Kidney epithelial cell (primary cell): ENCODE measurements around the gene CARD19. TPM values are rescaled to one million over a fixed set of nuclear protein-coding genes. Genes with fewer than 3 reads are reported as not detected.

Experiments
- DNase-seq: peaks from one replicate; pipeline ENCODE4 v3.0.0-alpha.2; 2010; ENCODE audit warnings: low read depth
- H3K27me3 ChIP-seq: 2 replicates; pipeline ENCODE4 v1.6.0; 2011; ENCODE audit warnings: low read length; ENCODE audit not compliant: control insufficient read depth, insufficient read depth
- H3K36me3 ChIP-seq: 2 replicates; pipeline ENCODE4 v1.5.1; 2011; ENCODE audit warnings: low read length; ENCODE audit not compliant: control insufficient read depth, insufficient read depth
- H3K4me3 ChIP-seq: 2 replicates; pipeline ENCODE4 v1.5.1; 2011; ENCODE audit warnings: low read depth, mild to moderate bottlenecking, control low read depth, low read length
- total RNA-seq: library from RNA; depleted of rRNA; stranded (reverse); fragments of >200 nt; gene quantifications from 2 replicates; pipeline ENCODE4 v1.2.3, GENCODE V29; 2015
- TF ChIP-seq, protein P1 (sequence below): IDR thresholded peaks from 2 replicates; pipeline ENCODE4 v1.5.1; 2011; ENCODE audit warnings: mild to moderate bottlenecking, moderate library complexity, low read length, control low read depth, inconsistent platforms; ENCODE audit not compliant: insufficient read depth, poor library complexity, severe bottlenecking

The CARD19 gene
- total RNA-seq, 1 donor from 2014 or later: 32.6 TPM

DNA sequence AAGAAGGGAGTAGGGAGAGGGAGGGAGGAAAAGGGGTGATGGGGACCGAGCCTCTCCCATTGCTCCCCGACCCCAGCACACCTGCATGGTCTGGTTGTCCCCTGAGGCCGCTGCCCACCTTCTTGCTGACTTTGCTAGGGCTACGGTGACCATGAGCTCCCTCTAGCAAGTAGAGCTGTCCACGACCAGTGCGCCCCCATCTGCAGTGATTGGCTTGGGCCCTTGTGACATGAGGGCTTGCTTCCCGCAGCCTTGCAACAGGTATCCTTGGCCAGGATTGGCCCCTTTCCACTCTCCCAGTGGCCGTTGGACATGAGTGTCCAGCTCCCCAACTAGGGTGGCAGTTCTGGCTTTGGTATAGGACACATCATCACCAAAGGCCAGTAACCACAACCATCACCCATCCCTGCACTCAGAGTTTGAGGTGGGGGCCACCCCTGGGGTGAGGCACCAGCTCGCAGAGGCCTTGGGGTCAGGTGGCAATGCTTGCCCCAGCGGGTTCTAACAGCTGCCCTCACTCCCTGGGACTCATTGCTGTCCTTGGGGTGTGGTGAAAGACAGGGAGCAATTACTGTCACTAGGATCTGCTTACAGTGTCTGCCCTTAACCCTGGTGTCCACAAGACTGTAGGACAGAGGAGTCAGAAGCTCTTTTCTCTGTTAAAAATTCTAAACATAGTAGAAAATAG, 55.2 kb downstream of the CARD19 start:
- Histone ChIP-seq H3K36me3 (no peaks in the 10 kb centered on the region), H3K4me3 (no peak overlapping the region), H3K27me3 (no peaks in the 10 kb centered on the region)
- DNase-seq: no peak
- TF ChIP-seq, protein P1, sequence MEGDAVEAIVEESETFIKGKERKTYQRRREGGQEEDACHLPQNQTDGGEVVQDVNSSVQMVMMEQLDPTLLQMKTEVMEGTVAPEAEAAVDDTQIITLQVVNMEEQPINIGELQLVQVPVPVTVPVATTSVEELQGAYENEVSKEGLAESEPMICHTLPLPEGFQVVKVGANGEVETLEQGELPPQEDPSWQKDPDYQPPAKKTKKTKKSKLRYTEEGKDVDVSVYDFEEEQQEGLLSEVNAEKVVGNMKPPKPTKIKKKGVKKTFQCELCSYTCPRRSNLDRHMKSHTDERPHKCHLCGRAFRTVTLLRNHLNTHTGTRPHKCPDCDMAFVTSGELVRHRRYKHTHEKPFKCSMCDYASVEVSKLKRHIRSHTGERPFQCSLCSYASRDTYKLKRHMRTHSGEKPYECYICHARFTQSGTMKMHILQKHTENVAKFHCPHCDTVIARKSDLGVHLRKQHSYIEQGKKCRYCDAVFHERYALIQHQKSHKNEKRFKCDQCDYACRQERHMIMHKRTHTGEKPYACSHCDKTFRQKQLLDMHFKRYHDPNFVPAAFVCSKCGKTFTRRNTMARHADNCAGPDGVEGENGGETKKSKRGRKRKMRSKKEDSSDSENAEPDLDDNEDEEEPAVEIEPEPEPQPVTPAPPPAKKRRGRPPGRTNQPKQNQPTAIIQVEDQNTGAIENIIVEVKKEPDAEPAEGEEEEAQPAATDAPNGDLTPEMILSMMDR: no peak

DNA sequence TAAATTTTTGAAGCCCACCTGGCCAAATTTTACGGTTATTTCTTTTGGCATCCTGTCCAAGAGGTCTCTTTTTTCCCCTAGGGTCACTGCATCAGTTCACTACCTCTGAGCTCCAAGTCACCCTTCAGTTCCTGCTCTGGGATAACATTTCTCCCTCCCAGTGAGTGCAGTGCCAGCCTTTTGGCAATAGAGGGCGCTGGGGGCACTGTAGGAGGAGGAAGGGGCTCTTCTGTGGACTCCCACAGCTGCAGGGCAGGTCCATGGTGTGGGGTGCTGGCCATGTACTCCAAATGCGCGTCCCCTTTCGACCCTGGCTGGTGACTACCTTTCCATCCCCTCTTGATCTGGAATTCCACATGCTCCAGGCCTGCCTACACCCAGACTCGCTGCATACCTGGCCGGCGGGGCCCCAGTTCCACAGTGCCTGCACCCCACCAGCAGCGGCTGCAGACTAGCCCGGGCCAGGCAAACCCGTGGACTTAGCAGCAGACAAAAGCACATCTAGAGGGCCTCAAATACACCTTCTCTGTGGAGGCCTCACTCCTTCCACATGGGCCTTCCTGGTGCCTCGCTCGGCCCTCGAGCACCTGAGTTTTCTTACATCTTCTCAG, 58.4 kb downstream of the CARD19 start:
- TF ChIP-seq, protein P1: peak; percentile 69
- no peaks in the 10 kb centered on the region for H3K27me3 ChIP-seq
- DNase-seq: no peak
- no peak overlapping the region for H3K4me3 ChIP-seq
- no peaks in the 10 kb centered on the region for H3K36me3 ChIP-seq

DNA sequence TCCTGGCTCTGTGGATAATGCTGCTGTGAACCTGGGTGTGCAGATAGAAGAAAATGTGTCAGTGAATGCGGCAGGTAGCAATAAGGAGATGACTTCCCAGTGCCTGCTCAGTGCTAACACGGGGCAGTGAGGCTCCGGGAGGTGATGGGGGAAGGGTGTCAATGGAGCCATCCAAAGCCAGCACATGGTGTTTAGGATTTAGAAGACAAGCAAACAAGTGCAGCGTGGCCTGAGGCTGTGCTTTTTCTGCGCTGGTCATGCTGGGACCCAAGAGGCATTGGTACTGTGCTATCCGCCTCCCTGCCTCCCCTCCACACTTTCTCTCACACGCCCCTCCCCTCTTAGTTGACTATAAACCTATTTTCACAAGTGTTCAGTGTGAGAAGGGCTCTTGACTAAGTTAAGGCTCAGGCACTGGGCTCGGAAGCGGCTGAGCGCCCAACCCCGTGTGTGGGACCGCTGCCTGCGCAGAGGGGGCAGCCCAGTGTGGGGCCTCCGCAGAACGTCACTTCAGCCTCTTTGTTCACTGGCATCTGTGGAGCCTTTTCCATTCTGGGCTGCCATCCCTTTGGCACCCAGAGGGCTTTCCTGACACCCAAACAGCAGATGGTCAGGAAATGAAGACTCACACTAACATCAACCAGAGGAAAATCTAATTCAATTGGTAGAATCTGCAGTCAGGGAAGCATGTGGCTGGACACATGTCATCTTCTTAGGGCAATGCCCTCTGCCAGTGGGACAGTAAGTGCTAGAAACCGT, 59.9 kb downstream of the CARD19 start:
- TF ChIP-seq, protein P1: no peak
- Histone ChIP-seq H3K27me3 (no peaks in the 10 kb centered on the region), H3K4me3 (no peak overlapping the region), H3K36me3 (no peaks in the 10 kb centered on the region)
- DNase-seq: no peak

- DNase-seq: no peak
- no peak overlapping the region for H3K4me3 ChIP-seq
- H3K36me3 ChIP-seq: no peaks in the 10 kb centered on the region
- no peaks in the 10 kb centered on the region for H3K27me3 ChIP-seq
- TF ChIP-seq, protein P1: no peak
These were observed 60.5 kb downstream of the CARD19 start for GRCh38 chr9:93156475-93157008.

GRCh38 chr9:93159601-93160471, 63.8 kb downstream of the CARD19 start:
- TF ChIP-seq, protein P1: peak; percentile 99
- DNase-seq: peak; percentile 19
- Histone ChIP-seq H3K4me3 (no peak overlapping the region), H3K36me3 (no peaks in the 10 kb centered on the region), H3K27me3 (no peaks in the 10 kb centered on the region)
